Neural crest cell (in vitro differentiated cells): ENCODE results near the gene SNX13. TPM values are rescaled to one million over a fixed set of nuclear protein-coding genes. Genes with fewer than 3 reads are reported as not detected.

ENCODE experiments used
- DNase-seq: peaks from one replicate; pipeline ENCODE4 v3.0.0; 2021; ENCODE audit warnings: low read depth, mixed read lengths, low spot score
- H3K27ac Mint-ChIP-seq: one replicate; pipeline ENCODE4 v1.8.0; 2021; ENCODE audit warnings: mild to moderate bottlenecking, mixed read lengths; ENCODE audit not compliant: unreplicated experiment
- H3K27me3 Mint-ChIP-seq: 2 replicates; pipeline ENCODE4 v1.8.0; 2021; ENCODE audit warnings: low read depth, mild to moderate bottlenecking, mixed read lengths
- H3K36me3 Mint-ChIP-seq: 2 replicates; pipeline ENCODE4 v1.8.0; 2021; ENCODE audit warnings: low read depth, mild to moderate bottlenecking, mixed read lengths
- H3K4me1 Mint-ChIP-seq: 2 replicates; pipeline ENCODE4 v1.8.0; 2021; ENCODE audit warnings: mixed read lengths
- H3K4me3 Mint-ChIP-seq: one replicate; pipeline ENCODE4 v1.8.0; 2021; ENCODE audit warnings: mild to moderate bottlenecking, mixed read lengths
- H3K9me3 Mint-ChIP-seq: 2 replicates; pipeline ENCODE4 v1.8.0; 2021; ENCODE audit warnings: mixed read lengths
- total RNA-seq: library from RNA; stranded (reverse); gene quantifications from 2 replicates; pipeline ENCODE4 v1.2.1, GENCODE V29; 2021
- TF ChIP-seq, protein P1 (sequence below): fragments of 200-600 bp; sonication (generic); conservative IDR thresholded peaks from 2 replicates; pipeline ENCODE4 v1.5.0; 2021; ENCODE audit warnings: antibody characterized with exemption, mild to moderate bottlenecking

SNX13 gene
- total RNA-seq, 1 donor from 2014 or later = 35.4 TPM

GRCh38 chr7:17769918-17770317 is 170.4 kb downstream of the SNX13 start:
- Mint-ChIP-seq H3K4me1 (peaks cover 21% of the 10 kb centered on the region), H3K27ac (no peak overlapping the region), H3K27me3 (no peaks in the 10 kb centered on the region), H3K4me3 (no peak overlapping the region), H3K36me3 (peaks cover 3% of the 10 kb centered on the region), H3K9me3 (peaks cover 10% of the 10 kb centered on the region)
- DNase-seq = peak; percentile 59
- TF ChIP-seq, protein P1, sequence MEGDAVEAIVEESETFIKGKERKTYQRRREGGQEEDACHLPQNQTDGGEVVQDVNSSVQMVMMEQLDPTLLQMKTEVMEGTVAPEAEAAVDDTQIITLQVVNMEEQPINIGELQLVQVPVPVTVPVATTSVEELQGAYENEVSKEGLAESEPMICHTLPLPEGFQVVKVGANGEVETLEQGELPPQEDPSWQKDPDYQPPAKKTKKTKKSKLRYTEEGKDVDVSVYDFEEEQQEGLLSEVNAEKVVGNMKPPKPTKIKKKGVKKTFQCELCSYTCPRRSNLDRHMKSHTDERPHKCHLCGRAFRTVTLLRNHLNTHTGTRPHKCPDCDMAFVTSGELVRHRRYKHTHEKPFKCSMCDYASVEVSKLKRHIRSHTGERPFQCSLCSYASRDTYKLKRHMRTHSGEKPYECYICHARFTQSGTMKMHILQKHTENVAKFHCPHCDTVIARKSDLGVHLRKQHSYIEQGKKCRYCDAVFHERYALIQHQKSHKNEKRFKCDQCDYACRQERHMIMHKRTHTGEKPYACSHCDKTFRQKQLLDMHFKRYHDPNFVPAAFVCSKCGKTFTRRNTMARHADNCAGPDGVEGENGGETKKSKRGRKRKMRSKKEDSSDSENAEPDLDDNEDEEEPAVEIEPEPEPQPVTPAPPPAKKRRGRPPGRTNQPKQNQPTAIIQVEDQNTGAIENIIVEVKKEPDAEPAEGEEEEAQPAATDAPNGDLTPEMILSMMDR = peak; percentile 83

- TF ChIP-seq, protein P1 = no peak
- Mint-ChIP-seq H3K27ac (no peak overlapping the region), H3K27me3 (no peaks in the 10 kb centered on the region), H3K4me1 (no peaks in the 10 kb centered on the region), H3K4me3 (no peak overlapping the region), H3K9me3 (peaks cover 19% of the 10 kb centered on the region), H3K36me3 (peaks cover 18% of the 10 kb centered on the region)
- DNase-seq = no peak
Measured at GRCh38 chr7:17758008-17758407, 182.3 kb downstream of the SNX13 start.

- H3K9me3 Mint-ChIP-seq = no peaks in the 10 kb centered on the region
- no peak overlapping the region for H3K4me3 Mint-ChIP-seq
- TF ChIP-seq, protein P1 = no peak
- no peaks in the 10 kb centered on the region for H3K4me1 Mint-ChIP-seq
- H3K27me3 Mint-ChIP-seq = no peaks in the 10 kb centered on the region
- H3K36me3 Mint-ChIP-seq = no peaks in the 10 kb centered on the region
- DNase-seq = no peak
- no peak overlapping the region for H3K27ac Mint-ChIP-seq
Measured at GRCh38 chr7:17746020-17746530, 194.2 kb downstream of the SNX13 start.

- Mint-ChIP-seq H3K9me3 (no peaks in the 10 kb centered on the region), H3K4me3 (no peak overlapping the region), H3K36me3 (no peaks in the 10 kb centered on the region), H3K27me3 (no peaks in the 10 kb centered on the region), H3K27ac (no peak overlapping the region), H3K4me1 (no peaks in the 10 kb centered on the region)
- DNase-seq = no peak
- TF ChIP-seq, protein P1 = no peak
Measured at GRCh38 chr7:17745610-17746009, 194.7 kb downstream of the SNX13 start.

GRCh38 chr7:17743316-17743715 is 197.0 kb downstream of the SNX13 start:
- TF ChIP-seq, protein P1 = no peak
- no peaks in the 10 kb centered on the region for H3K4me1 Mint-ChIP-seq
- H3K4me3 Mint-ChIP-seq = no peak overlapping the region
- no peak overlapping the region for H3K27ac Mint-ChIP-seq
- H3K9me3 Mint-ChIP-seq = no peaks in the 10 kb centered on the region
- H3K27me3 Mint-ChIP-seq = no peaks in the 10 kb centered on the region
- H3K36me3 Mint-ChIP-seq = no peaks in the 10 kb centered on the region
- no peak for DNase-seq
